Fibroblast of gingiva (primary cell): ENCODE measurements around the gene RNF7.
"Not testable (repeated sequence)": the region's sequence is repeated elsewhere in the genome, so short reads cannot be mapped to it uniquely, and the experiment has no call there.

Experiments used
- DNase-seq: peaks from one replicate; pipeline ENCODE4 v3.0.0-alpha.2; 2011; ENCODE audit warnings: low read depth

RNF7 gene

DNA sequence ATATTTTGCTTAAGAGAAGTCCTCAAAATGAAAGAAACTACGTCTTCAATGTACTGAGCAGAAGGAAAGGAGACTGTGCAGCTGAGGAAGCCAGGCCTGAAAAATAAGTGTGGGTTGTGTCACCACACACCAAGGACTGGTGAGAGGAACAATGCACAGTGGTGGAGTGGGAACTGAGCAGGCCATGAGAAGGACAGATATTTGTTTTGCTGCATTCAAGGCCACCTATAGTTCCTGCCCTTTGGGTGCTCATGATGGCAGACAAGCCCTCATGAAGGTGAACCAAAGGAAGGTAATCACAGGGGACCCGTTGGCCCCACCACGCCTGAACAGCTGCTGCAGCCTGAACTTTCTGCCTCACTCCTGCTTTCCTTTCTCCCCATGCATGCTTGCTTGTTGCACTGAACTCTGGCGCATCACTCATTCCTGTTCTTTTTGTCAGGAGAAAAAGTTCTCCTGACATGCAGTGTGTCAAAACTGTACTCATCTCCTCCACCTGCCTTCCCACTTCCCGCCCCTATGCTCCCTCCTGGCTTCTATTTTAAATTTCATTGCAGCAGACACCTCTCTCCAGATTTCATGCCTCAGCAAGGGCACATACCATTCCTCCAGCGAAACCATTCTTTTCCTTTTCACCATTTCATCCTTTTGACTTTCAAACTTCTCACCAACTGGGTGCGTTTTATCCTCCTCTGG, 2.2 kb upstream of the RNF7 start:
- DNase-seq: no peak

- no peak for DNase-seq
Observed at GRCh38 chr3:141737093-141737492, 1.0 kb upstream of the RNF7 start.

- no peak for DNase-seq
Observed at GRCh38 chr3:141737678-141738021, 448 bp upstream of the RNF7 start.

DNA sequence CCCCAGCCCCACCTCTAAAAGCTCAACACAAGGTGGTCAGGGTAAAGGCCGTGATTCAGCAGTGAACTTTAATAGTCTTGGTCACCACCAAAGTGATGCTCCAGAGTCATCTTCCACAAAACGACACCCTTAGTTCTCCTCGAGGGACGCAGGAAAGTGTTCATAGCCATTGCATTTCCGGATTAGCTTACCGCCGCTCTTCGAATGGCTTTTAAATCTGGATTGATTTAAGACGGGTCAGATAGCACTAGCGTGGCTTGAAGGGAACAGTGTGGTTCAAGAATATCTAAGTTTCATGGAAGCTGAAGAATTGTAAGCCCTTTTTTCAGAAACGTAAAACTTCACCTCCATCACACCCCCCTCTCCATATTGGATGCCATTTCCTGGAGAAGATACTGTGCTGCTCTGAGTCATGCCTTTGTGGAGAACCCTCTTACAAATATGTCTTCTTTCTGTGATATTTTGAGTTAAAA, 829 bp downstream of the RNF7 start:
- peak; percentile 43 for DNase-seq

GRCh38 chr3:141739731-141740130, 1.6 kb downstream of the RNF7 start:
- no peak for DNase-seq

DNA sequence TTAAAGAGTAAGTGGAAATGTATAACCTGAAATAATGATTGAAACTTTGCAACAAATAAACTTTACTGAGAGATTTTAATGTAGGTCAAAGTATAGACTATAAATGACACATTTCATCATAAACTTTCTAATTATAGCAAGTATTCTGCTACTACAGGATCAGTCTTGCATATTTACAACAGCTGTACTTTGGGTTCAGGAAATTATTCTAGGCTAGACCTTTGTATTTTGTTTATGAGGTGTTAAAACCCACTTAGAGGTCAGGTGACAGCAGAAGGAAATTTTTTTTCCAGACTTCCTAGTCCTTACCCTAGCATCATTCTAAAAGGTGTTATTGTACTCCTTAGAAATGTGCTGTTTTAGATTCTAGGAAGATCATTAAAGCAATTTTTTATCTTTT, 2.3 kb downstream of the RNF7 start:
- no peak for DNase-seq

DNA sequence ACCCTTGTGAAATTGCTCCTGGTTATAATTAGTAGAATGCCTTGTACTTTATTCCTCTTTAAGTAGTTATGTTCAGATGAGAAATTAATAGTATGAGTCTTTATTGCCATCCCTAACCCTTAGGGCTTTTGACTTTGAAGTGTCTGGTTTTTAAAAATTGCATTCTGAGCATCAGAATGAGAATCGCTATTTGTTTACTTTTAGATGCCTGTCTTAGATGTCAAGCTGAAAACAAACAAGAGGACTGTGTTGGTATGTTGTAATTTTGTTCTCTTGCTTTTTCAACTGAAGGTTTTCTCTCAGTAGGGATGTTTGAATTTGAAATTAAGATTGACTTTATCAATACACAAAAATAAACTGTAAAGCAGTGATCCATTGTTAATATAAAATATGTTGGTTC, 5.2 kb downstream of the RNF7 start:
- peak; percentile 27 for DNase-seq

- DNase-seq: no peak
Observed at GRCh38 chr3:141746962-141747361, 8.9 kb downstream of the RNF7 start.

GRCh38 chr3:141753399-141753798, 15.3 kb downstream of the RNF7 start:
- no peak for DNase-seq

- DNase-seq: no peak
Observed at GRCh38 chr3:141754032-141754431, 15.9 kb downstream of the RNF7 start.

- DNase-seq: not testable (repeated sequence)
Observed at GRCh38 chr3:141762552-141762951, 24.5 kb downstream of the RNF7 start.

- no peak for DNase-seq
Observed at GRCh38 chr3:141763088-141763750, 25.1 kb downstream of the RNF7 start, which contains the start of gene GRK7. Gene GRK7 (plus strand): TSS chr3:141763408. CDS start chr3:141778285, 14,877 bp downstream.

GRCh38 chr3:141764045-141764444, 25.9 kb downstream of the RNF7 start:
- DNase-seq: no peak

GRCh38 chr3:141764465-141764864, 26.4 kb downstream of the RNF7 start:
- DNase-seq: no peak

DNA sequence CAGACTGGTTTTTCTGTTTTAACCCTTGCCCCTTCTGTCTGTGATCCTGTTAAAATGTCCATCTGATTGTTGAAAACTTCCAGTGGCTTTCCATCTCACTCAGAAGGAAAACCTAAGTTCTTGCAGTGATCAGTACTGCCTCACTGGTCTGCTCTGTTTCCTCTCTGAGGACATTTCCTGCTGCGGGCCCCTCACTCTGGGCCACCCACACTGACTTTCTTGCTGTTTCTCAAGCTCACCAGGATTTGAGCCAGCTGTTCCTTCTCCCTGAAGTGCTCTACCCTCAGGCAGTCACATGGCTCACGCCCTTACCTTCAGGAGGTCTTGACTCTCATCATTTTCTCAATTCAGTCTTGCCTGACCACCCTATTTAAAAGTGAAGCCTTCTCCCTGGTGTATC, 26.9 kb downstream of the RNF7 start:
- no peak for DNase-seq

DNA sequence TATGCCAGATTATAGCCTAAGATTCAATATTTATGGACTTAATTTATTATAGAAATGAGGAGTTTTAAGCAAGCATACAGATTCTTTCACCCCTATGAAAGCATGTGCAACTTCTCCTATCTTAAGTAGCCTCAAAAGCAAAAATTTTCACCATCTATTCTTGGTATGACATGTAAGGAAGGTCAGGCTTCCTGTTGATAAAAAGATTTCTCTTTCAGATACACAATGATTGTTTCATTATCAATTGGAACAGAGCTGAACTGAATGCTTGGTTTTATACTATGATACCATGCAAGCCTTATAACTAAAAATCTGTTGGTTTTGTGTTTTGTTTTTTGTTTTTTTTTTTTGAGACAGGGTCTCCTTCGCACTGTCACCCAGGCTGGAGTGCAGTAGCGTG, 29.0 kb downstream of the RNF7 start:
- DNase-seq: no peak

- DNase-seq: no peak
Observed at GRCh38 chr3:141769221-141769894, 31.3 kb downstream of the RNF7 start.

DNA sequence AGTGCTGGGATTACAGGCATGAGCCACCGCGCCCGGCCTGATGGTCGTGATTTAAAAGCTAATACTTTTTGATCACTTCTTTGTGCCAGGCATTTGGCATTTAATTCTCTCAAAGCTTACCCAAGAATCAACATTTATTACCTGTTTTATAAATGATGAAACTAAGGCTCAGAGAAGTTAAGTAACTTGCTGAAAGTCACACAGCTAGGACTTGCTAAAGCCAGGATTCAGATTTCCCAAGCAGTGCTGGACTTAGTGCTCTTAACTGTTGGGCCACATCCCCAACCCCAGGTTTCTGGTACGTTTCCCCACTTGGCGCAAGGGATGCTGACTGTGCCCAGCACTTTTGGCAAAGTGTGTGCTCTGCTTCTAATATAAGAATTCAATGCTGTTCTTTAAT, 35.6 kb downstream of the RNF7 start:
- no peak for DNase-seq

DNA sequence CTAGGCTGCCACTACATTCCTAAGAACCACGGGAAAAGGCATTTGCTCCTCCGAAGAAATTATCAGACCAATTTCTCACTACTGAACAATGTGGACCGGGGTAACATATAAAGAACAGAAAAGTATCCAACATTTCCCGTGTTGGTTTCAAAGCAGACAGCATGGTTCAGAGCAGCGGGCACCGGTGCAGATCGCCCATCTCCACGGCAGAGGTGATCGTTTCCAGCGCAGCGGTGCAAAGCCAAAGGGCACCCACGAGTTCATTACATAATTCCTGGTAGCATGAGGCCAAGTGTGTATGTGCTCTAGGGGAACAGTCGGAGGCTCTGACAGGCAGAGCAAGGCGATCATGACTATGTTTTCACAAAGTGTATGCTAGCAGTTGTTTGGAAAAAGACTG, 38.3 kb downstream of the RNF7 start:
- no peak for DNase-seq

GRCh38 chr3:141776885-141777284, 38.8 kb downstream of the RNF7 start:
- DNase-seq: peak; percentile 8

GRCh38 chr3:141777957-141778813, 40.1 kb downstream of the RNF7 start:
- no peak for DNase-seq

GRCh38 chr3:141779667-141780066, 41.6 kb downstream of the RNF7 start:
- no peak for DNase-seq
